ENCODE results near the gene PPP2R2C. TPM values are rescaled to one million over a fixed set of nuclear protein-coding genes. Genes with fewer than 3 reads are reported as not detected.
A peak's percentile ranks its signal among the peaks of the same experiment; 100 is the strongest.

Gene PPP2R2C
- total RNA-seq, 1 experiment from 2014 or later, result 32.9 TPM

- Histone ChIP-seq H4K20me1 (ENCODE audit: insufficient read depth) (no peaks in the 10 kb centered on the region), H3K36me3 (ENCODE audit: control insufficient read depth in 1 of 2, insufficient read depth in 2 of 2, low read length in 2 of 2) (no peaks in the 10 kb centered on the region), H3K4me3 (replicated peaks in 1 of 2; ENCODE audit: low read depth in 1 of 2, low read length in 2 of 2) (no peak overlapping the region), H3K27me3 (ENCODE audit: insufficient read depth, low read length) (peaks cover 10% of the 10 kb centered on the region; the same call in 1 of the 2 replicates), H3K79me2 (ENCODE audit: insufficient read depth, low read length) (no peaks in the 10 kb centered on the region), H3K9ac (ENCODE audit: low read length) (no peak overlapping the region), H3K27ac (ENCODE audit: low read depth, low read length) (no peak overlapping the region), H2AFZ (ENCODE audit: low read depth, low read length, poor library complexity, severe bottlenecking) (no peak overlapping the region), H3K4me2 (ENCODE audit: low read length) (no peak overlapping the region), H3K9me3 (ENCODE audit: control insufficient read depth in 1 of 2, insufficient read depth in 1 of 2, low read depth in 1 of 2, low read length in 2 of 2) (no peaks in the 10 kb centered on the region), H3K4me1 (ENCODE audit: control insufficient read depth in 1 of 2, insufficient read depth in 2 of 2, low read length in 2 of 2) (no peaks in the 10 kb centered on the region), H3K9me2 (ENCODE audit: insufficient read depth) (no peaks in the 10 kb centered on the region)
- ATAC-seq (peak; percentile 49; the same call in 1 of the 2 replicates), DNase-seq (ENCODE audit: low read depth, low spot score) (no peak)
- ChIA-PET CTCF (interaction anchor here (1.6 kb wide), 1 partner anchor 31 kb away, joined by 4 read pairs; no protein-coding TSS in a partner anchor), RAD21 (ENCODE audit: low non-redundant PET in 1 of 2, low total read pairs in 2 of 2, uncharacterized antibody in 2 of 2, unreplicated experiment in 2 of 2) (no interaction called here), POLR2A (no interaction called here)
- TF ChIP-seq EZH2 (IDR thresholded peaks at IDR 0.05), result no peak
- TF ChIP-seq REST (IDR thresholded peaks at IDR 0.05; ENCODE audit: low read depth), result peak; percentile 94
- no TSS peak for BruUV-seq (replicated peaks)
- intact Hi-C loops (cut with micrococcal nuclease), result loop anchor here (1.0 kb wide), 1 partner anchor 31 kb away; no protein-coding TSS in a partner anchor
Measured at GRCh38 chr4:6362896-6363295, 109.5 kb downstream of the PPP2R2C start.

GRCh38 chr4:6362243-6362885, 110.0 kb downstream of the PPP2R2C start:
- ChIA-PET RAD21 (ENCODE audit: low non-redundant PET in 1 of 2, low total read pairs in 2 of 2, uncharacterized antibody in 2 of 2, unreplicated experiment in 2 of 2) (no interaction called here), POLR2A (no interaction called here), CTCF (interaction anchor here (1.5 to 1.6 kb wide), 2 partner anchors 22 to 31 kb away, joined by 3 to 4 read pairs; no protein-coding TSS in a partner anchor)
- H3K4me2 ChIP-seq (ENCODE audit: low read length), result no peak overlapping the region
- no peak overlapping the region for H3K4me3 ChIP-seq (replicated peaks in 1 of 2; ENCODE audit: low read depth in 1 of 2, low read length in 2 of 2)
- H3K79me2 ChIP-seq (ENCODE audit: insufficient read depth, low read length), result no peaks in the 10 kb centered on the region
- no TSS peak for BruUV-seq (replicated peaks)
- no peaks in the 10 kb centered on the region for H3K36me3 ChIP-seq (ENCODE audit: control insufficient read depth in 1 of 2, insufficient read depth in 2 of 2, low read length in 2 of 2)
- DNase-seq (ENCODE audit: low read depth, low spot score) (no peak), ATAC-seq (peak; percentile 82)
- H3K4me1 ChIP-seq (ENCODE audit: control insufficient read depth in 1 of 2, insufficient read depth in 2 of 2, low read length in 2 of 2), result no peaks in the 10 kb centered on the region
- no peak overlapping the region for H3K9ac ChIP-seq (ENCODE audit: low read length)
- no peak overlapping the region for H2AFZ ChIP-seq (ENCODE audit: low read depth, low read length, poor library complexity, severe bottlenecking)
- H4K20me1 ChIP-seq (ENCODE audit: insufficient read depth), result no peaks in the 10 kb centered on the region
- H3K9me2 ChIP-seq (ENCODE audit: insufficient read depth), result no peaks in the 10 kb centered on the region
- no peaks in the 10 kb centered on the region for H3K9me3 ChIP-seq (ENCODE audit: control insufficient read depth in 1 of 2, insufficient read depth in 1 of 2, low read depth in 1 of 2, low read length in 2 of 2)
- TF ChIP-seq EZH2phosphoT487 (IDR thresholded peaks at IDR 0.05; ENCODE audit: borderline replicate concordance) (no peak), CTCF (IDR thresholded peaks at IDR 0.05 in 2 of 3, conservative IDR thresholded peaks at IDR 0.05 in 1 of 3; ENCODE audit: borderline replicate concordance in 1 of 3, insufficient read depth in 1 of 3, low read depth in 2 of 3, low read length in 2 of 3) (peak in 2 of 3 experiments; percentile 27 to 33; a peak in 3 of 6 replicates), RAD21 (IDR thresholded peaks at IDR 0.05; ENCODE audit: low read depth) (0 out of 2 replicates have a peak, but pooled peaks have one; percentile 11)
- H3K27me3 ChIP-seq (ENCODE audit: insufficient read depth, low read length), result peaks cover 9% of the 10 kb centered on the region; the same call in 1 of the 2 replicates
- intact Hi-C loops (cut with micrococcal nuclease), result loop anchor here (1.0 kb wide), 1 partner anchor 30 kb away; no protein-coding TSS in a partner anchor
- no peak overlapping the region for H3K27ac ChIP-seq (ENCODE audit: low read depth, low read length)

Measured in HCT116 (cell line).